Prostate gland (tissue), 2 donors: Measurements from ENCODE around the gene ZNF469.

Experiments used
- POLR2A ChIP-seq: fragments of 450-650 bp; IDR thresholded peaks from one replicate; pipeline ENCODE4 v1.6.1; 2016; ENCODE audit warnings: antibody characterized with exemption, mild to moderate bottlenecking
- TF ChIP-seq, protein P1 (sequence below), 4 experiments: fragments of 200-600 bp in 2 of 4; fragments of 450-650 bp in 2 of 4; sonication (generic) in 2 of 4; IDR thresholded peaks; 1 replicate in 3 of 4; 2 replicates in 1 of 4; pipeline ENCODE4 v1.5.1; 2016 to 2019; ENCODE audit warnings: antibody characterized with exemption in 4 of 4, mild to moderate bottlenecking in 2 of 4, moderate library complexity in 2 of 4

DNA sequence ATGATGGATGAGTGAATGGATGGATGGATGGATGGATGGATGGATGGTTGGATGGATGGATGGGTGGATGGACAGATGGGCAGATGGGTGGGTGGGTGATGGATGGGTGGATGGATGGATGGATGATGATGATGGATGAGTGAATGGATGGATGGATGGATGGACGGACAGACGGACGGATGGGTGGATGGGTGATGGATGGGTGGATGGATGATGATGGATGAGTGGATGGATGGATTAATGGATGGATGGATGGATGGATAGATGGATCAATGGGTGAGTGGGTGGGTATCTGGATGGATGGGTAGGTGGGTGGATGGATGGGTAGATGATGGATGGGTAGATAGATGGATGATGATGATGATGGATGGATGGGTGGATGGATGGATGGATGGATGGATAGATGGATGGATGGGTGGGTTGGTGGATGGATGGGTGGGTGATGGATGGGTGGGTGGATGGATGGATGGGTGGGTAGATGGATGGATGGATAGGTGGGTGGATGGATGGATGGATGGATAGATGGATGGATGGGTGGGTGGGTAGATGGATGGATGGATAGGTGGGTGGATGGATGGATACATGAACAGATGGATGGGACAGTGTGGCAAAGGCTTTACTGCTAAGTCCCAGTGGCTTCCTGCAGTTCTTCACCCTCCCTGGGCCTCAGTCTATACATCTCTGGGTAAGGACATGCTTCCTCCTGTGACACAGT is 40.1 kb downstream of the ZNF469 start:
- TF ChIP-seq, protein P1, sequence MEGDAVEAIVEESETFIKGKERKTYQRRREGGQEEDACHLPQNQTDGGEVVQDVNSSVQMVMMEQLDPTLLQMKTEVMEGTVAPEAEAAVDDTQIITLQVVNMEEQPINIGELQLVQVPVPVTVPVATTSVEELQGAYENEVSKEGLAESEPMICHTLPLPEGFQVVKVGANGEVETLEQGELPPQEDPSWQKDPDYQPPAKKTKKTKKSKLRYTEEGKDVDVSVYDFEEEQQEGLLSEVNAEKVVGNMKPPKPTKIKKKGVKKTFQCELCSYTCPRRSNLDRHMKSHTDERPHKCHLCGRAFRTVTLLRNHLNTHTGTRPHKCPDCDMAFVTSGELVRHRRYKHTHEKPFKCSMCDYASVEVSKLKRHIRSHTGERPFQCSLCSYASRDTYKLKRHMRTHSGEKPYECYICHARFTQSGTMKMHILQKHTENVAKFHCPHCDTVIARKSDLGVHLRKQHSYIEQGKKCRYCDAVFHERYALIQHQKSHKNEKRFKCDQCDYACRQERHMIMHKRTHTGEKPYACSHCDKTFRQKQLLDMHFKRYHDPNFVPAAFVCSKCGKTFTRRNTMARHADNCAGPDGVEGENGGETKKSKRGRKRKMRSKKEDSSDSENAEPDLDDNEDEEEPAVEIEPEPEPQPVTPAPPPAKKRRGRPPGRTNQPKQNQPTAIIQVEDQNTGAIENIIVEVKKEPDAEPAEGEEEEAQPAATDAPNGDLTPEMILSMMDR (IDR thresholded peaks at IDR 0.05), result no peak
- TF ChIP-seq POLR2A, result no peak
